GM11168 (cell line): ENCODE results near the gene NID2.

Experiments
- in situ Hi-C: fragments of 300-500 bp; cut with MboI; formaldehyde crosslinking; loops from one replicate; pipeline ENCODE4 v1.12.0; 2022; ENCODE audit warnings: low sequenced_read_pairs; ENCODE audit not compliant: unreplicated experiment

The NID2 gene

DNA sequence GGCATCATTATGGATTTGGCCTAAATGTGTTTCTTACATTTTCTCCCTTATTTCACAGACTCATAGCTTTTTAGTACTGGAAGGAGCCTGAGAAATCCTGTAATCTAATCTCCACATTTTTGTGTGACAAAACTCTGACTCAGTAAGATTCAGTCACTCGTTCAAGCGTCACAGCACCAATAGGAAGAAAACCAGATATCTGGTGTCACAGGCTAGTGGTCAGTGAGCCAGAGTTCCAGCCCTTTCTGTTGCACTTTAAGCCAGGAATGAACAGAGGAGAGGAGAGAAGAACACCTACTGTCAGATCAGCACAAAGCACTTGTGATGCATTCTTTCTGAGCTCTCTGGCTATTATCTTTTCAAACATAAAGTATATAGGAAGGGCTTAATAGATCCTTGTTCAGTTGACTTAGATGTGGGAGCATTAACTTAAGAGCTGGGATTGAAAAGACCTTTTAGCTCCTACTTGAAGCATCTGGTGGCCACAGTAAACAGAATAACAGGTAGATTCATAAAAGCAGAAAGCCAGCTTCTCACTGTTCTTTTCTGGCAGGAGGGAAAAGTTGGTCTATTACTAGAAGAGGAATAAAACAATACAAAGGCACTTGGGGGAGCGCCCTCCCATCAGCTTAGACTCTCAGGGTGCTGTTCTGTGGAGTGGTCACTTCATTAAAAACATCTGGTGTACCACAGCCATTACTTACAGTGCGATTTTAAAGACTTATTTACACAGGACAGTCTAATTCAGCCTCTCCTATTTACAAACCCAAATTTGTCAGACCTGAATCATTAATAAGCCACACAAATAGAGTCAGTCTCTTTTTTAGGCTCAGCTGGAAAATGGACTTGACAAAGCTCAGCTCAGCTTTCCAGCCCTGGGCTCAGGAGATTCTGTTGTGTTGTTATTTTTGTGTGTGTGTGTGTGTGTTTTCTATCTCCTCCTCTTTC lies 12.2 kb upstream of the NID2 start:
- in situ Hi-C loops = no loop called here

DNA sequence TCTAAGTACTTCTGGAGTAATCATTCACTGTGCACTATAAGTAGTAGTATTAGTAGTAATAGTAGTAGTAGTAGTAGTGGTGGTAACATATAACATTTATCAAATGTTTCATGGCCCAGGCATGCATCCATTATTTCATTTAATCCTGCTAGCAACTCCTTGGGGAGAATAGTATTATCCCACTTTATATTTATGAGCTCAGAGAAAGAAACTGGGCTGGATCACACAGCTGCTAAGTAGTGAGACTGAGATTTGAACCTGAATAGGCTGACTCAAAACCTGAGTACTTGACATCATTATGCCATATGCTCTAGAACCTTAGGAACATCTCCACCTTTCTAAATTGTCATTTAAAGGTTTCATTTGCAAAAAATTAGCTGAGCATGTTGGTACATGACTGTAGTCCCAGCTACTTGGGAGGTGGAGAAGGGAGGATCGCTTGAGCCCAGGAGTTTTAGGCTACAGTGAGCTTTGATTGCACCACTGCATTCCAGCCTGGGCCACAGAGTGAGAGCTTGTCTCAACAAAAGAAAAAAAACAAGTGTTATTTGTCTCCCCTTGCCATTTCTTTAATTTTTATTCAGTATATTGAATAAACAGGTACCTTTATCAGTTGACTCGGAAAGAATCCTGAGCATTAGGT lies 11.4 kb upstream of the NID2 start:
- in situ Hi-C loops = no loop called here

DNA sequence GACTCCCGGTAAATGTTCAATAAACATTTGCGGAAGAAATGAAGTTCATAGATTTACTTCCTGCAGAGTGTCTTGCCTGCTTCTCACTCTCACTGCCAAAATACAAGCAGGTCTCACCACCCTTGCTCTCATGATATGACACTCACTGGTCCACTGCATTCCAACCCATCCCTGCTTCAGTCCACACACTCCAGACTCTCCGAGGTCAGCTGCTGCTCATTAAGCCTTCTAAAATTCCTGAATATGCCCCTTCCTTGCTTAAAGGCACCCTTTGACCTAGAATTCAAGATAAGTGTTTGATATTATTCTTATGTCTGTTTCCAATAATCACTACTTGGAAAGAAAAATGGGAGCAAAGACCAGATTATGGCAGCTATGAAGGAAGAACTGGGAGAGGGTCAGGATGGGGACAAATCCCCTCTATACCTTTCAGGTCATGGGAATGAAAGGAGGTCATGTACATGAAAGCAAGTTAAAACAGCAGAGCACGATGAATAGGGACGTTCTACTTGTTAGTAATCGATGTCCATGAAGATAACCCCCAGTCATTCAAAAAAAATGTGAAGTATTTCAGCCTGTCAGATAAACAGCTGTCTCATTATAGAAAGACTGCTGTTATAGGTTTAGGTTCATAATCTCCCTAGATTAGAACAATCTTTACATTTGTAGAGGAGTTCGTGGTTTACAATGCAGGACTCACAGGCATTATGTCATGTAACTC lies 10.5 kb upstream of the NID2 start:
- in situ Hi-C loops = no loop called here

DNA sequence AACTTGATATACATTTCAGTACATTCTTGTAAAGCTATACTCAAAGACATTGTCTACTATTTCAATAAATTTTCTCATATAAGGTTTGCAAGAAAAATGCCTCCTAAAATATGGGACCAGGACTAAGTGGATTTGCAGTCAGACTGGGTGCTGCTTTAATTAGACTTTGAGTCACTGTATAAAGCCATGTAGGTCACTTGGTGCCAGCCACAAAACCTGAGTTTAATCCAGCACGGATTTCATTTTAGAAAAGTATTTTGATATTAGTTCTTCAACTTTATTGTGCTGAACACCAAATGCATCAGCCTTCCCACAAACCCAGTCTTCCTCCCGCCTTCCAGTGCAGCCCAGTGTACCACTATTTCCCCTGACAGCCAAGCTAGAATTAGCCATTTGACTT lies 9.9 kb upstream of the NID2 start:
- in situ Hi-C loops = no loop called here

DNA sequence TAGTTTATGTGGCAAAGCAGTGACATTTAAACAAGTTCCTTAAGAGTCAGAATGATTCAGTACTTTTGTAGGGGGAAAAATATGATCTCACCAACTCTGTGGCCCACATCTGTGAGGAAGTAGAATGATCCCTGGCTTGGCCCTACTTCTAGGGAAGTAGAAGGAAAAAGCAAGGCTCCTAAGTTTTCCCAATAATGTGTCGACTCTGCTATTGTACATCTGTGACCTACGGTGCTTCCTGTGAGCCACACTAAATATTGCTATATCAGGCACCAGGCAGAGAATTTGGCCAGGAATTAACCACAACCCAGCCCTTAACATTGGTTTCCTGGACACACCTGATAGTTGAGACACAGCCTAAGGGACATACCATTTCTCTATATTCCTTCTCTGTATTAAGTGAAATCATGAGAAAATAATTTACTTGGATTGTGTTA lies 9.3 kb upstream of the NID2 start:
- in situ Hi-C loops = no loop called here

DNA sequence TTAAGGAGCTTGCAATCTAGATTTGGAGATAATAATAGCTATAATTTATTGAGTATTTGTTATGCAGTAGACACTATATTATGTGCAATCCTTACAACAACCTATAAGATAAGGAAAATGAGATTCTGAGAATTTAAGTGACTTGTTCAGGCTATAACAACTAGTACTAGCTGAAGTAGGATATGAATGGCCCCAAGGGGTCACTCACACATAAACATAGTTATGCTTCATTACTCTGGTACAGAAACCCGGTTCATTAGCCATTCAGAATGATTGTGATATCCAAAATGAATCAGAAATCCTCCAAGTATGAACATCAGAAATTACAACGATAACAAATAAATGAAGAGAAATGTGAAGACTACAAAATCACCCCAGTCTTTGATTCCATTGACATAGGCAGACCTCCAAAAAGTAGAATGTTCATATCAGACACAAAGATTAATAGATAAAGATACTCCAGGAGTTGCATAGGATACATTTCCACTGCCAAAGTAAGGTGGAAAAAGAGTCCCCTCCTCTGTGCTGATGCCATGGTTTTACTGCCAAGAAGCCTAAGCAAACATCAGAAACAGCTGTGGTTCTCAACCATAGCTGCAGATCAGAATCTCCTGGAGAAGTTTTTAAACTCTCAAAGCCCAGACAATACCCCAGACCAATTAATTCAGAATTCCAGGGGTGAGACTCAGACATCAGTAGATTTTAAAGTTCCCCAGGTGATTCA lies 8.6 kb upstream of the NID2 start:
- in situ Hi-C loops = no loop called here

DNA sequence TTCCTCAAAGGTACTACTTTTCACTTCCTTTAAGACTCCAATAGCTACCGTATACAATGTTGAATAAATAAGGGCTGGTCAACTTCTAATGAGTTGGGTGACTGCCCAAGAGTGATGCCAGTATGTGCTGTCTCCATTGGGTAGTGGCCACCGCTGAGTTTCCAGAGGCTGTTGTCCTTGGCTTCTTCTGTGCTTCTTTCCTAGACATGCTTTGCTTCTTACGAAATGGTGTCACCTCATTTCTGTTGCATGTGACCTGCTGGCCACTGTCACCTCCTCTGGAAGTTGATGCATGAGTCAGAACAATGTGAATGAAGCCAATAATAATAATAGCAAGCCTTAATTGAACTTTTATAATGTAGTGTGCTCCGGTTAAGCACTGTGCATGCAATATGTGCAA lies 7.5 kb upstream of the NID2 start:
- in situ Hi-C loops = no loop called here

DNA sequence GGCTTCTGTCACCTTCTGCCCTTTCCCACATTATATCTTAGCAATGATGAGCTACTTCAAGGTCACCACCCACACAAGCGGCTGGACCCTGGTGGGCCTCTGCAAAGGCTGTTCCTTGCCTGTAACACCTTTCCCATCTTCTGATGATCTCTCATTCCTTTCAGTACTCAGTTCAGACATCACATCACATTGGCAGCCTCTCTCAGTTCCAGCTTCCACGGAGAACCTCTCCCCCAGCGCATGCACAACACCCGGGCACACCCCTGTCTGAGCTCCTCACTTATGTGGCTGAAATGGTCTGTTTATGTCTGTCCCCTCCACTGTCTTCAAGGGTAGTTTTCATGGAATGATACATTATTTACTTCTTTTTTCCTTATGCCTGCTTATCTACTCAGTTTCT lies 6.5 kb upstream of the NID2 start:
- in situ Hi-C loops = no loop called here

DNA sequence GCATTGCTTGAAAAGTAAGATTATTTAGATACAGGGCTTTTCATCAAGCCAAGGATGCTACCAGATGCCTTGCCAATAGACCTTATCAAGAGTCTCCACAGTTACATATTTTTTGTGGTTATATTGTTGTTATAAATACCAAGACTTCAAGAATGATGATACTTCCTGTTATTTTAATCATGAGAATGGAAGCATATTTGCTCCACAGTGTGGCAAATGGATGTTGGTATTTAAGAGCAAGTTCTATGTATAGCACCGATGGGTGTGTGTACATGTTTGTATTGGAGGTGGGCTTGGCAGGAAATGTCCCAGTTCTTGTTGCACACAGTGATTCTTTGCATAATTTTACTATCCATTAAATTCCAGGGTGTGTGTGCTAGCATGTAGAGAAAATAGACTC lies 4.4 kb upstream of the NID2 start:
- in situ Hi-C loops = no loop called here

DNA sequence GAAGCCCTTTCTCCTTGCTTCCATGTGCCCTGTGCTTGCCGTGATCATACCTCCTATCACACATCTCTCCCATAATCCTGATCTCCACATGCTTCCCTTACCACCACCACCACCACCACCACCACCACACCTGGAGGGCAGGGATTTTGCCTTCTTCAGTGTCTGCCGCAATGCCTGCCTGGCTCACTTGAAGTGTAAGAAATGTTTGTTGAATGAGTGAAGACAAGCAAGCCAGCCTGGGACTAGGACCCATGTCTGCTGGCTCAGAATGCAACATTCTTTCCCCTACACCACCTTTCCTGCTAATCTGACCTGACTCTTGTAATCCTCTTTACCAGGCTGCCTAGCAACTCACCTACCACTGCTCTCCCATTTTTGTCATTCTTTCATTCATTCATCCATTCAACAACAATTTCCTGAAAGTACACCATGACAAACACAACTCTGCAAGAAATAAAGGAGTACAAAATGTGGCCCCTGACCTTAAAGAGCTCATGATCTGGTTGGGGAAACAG lies 3.5 kb upstream of the NID2 start:
- in situ Hi-C loops = no loop called here

DNA sequence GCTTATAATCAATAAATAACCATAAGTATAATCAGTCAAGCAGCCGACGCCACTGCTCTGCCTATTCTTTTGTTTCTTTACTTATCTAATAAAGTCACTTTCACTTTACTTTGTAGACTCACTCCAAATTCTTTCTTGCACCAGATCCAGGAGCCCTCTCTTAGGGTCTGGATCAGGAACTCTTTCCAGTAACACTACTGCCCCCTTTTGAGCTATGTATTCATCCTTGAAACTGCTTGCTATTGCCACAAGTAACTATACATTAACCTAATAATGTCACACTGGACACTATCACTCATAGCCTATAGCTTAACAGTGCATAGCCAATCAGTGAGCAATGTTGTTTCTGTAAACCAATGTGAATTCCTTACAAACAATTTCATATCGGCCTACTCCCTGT lies 2.8 kb upstream of the NID2 start:
- in situ Hi-C loops = no loop called here

DNA sequence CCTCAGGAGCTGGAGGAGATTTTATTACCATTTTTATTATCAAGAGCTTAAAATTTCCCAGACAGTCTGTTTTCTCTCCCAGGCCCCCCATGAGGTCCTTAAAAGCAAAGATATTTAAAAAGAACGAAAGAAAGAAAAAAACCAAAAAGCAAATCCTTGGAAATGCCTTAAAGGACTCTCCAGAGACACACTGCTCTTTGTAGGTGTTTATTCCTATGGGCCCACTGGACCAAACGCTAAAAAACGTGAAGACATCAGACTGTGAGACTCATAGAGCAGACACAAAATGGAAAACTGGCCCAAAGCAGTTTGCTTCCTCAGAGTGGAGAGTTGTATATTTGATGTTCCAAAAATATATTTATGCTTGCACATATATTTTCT lies 1.2 kb upstream of the NID2 start:
- in situ Hi-C loops = no loop called here

DNA sequence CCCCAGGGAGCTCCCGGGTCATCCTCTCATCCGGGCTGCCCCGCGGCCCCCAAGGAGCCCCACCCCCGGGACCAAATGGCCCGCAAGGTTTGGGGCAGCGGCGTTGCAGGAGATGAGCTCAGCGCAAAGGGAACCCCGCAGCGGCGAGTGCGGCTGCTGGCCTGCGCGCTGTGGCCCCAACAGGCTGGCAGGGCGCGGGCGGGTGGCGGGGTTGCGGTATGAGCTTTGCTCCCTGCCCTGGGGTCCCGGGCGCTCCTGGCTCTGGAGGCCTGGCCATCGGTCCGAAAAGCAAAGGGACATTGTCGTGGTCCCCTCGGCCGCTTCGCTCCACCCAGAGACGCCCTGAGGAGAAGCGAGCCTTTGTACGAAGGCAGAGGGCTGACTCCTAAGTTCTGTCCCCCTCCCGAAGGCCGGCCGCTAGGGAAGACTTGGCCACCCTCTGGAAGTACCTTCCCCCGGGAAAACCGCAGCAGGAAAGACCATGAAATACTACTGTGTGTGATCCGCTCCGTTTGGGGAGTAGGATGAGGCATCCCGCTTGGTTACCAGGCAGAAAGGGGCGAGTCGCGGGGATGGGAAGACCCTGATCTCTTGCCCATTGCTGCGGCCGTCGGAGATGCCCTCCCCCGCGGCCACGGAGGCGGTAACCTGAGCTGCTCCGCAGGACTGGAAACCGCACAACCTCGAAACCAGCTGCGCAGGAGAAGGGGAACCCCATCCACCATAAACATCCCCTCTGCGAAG lies 620 bp upstream of the NID2 start:
- in situ Hi-C loops = no loop called here

DNA sequence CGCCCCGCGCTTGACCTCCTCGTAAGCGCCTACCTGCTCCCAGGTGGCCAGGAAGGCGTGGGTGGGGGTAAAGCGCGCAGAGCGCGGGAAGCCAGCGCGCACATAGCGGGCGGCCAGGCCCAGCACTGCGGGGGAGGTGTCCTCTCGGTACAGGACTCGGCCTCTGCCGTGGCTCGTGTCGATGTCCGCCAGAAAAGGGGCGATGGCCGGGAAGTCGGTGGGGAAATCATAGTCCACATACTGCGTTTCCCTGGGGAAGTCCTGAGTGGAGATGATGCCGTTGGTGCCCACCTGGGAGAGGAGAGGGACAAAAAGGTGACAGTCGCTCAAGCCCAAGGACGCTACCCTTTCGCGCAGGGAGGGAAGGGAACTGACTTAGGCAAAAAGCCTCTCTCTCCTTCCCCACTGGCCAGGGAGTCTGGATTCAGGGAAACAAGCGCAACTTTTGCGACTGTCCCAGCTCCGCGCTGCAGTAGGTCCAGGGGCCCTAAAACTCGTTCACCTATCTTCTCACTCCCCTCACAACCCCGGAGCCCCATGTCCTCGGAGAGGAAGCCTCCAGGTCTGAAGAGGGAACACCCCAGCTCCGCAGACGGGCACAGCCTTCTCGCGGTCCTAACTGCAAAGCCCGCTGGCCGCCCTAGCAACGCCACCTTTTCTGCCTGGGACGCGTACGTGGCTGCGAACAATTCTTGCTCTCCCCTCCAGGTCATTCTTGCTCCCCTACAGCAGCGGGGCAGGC lies 815 bp downstream of the NID2 start:
- in situ Hi-C loops = no loop called here

DNA sequence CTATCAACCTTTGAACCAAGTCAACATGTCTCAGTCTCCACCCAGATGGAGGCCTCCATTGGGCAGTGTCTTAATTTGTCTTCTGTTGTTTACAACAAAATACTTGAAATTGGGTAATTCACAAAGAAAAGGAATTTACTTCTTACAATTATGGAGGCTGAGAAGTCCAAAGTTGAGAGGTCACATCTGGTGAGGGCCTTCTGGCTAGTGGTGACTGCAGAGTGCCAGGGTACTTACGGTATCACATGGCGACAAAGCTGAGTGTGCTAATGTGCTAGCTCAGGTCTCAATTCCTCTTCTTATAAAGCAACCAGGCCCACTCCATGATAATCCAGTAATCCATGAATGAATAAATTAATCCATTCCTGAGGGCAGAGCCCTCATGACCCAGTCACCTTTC lies 4.7 kb downstream of the NID2 start:
- in situ Hi-C loops = no loop called here

DNA sequence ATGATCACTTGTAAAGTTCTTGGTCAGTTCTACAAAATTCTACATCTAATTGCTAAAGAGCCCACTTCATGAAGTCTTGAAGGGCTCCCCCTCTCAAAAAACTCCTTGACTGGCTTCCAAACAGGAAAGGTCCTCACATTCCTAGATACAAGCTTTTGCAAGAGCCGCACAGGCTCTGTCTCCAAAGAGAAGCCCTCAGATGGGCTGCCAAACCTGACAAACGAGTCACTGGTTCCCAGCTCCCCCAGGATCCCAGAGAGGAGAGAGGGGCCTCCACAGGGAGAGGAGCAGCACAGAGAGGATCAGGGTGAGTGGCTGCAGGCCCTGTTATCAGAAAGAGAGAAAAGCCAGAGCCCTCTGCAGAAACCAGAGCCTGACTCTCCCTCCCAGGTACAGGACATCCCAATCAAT lies 5.8 kb downstream of the NID2 start:
- in situ Hi-C loops = no loop called here

DNA sequence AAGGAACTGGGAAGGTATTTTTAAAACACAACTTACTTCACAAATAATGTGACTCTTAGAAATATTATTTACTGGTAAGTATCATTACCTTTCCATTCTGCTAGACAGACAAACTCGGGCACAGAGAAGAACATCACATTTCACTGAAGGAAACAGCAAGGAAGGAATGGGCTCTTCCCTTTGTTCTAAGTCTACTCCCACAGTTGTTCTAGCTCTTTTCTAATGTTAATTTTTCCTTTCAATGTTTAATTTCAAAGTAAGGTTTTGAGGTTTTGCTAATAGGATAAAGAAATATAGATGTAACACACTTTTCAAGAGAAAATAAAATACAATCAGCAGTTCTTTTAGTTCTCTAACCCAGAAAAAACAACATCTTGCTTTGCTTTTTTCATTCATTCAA lies 7.0 kb downstream of the NID2 start:
- in situ Hi-C loops = no loop called here

DNA sequence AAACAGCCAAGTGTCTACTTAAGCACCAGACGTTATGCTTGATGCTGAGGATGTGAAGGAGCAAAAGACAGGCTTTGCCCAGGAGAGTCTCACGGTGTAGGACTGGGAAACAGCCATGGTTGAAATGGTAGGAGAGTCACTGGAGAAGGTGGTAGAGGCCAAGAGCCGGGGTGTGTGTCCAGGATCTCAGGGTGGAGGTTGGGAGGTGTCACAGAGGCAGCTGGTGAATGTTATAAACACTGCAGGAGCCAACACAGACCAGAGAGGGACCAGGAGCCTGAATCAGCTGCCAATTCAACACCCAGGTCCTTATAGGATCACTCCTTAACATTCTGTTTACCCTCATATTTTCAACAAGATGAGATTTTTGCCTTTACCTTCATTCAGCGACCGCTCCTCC lies 7.5 kb downstream of the NID2 start:
- in situ Hi-C loops = no loop called here

DNA sequence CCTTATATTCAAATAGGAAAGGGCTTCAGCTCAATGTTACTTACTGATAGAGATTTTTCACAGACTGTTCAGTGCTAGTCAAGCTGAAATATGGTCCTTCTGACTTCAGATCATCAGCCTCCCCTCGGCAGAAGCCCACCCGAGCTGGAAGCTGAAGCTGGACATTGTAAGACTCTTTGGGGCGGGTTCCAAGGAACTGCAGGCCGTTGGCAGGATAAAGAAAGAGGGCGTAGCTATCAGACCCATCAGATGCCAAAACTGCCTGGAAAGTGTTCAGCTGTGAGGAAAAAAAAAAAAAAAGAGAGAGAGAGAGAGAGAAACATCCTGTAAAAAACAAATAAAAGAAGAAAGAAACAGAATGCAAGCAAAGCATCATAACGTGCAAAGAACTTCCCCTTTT lies 8.8 kb downstream of the NID2 start:
- in situ Hi-C loops = no loop called here
